ENCODE data around the gene CFAP410. TPM values are rescaled to one million over a fixed set of nuclear protein-coding genes. Genes with fewer than 3 reads are reported as not detected.
A peak's percentile ranks its signal among the peaks of the same experiment; 100 is the strongest.

Gene CFAP410
- total RNA-seq, 2 experiments from 2014 or later: 13.2 to 14.8 TPM

- H3K9me3 Mint-ChIP-seq: no peaks in the 10 kb centered on the region
- H3K4me1 Mint-ChIP-seq (ENCODE audit: low read depth): no peaks in the 10 kb centered on the region
- H3K4me3 Mint-ChIP-seq: no peak overlapping the region
- intact Hi-C loops (cut with micrococcal nuclease): loop anchor here (10.0 kb wide), 1 partner anchor 154 kb away; no protein-coding TSS in a partner anchor
- H3K27me3 Mint-ChIP-seq (ENCODE audit: low read depth): no peaks in the 10 kb centered on the region
- no peak for DNase-seq
- no peaks in the 10 kb centered on the region for H3K36me3 Mint-ChIP-seq (ENCODE audit: low read depth)
- H3K27ac Mint-ChIP-seq: no peak overlapping the region
- CTCF ChIA-PET: no interaction called here
Measured at GRCh38 chr21:44331209-44331608, 8.0 kb downstream of the CFAP410 start.

- intact Hi-C loops (cut with micrococcal nuclease): loop anchor here (10.0 kb wide), 1 partner anchor 154 kb away; no protein-coding TSS in a partner anchor
- no peaks in the 10 kb centered on the region for H3K27me3 Mint-ChIP-seq (ENCODE audit: low read depth)
- H3K27ac Mint-ChIP-seq: no peak overlapping the region
- CTCF ChIA-PET: no interaction called here
- no peaks in the 10 kb centered on the region for H3K9me3 Mint-ChIP-seq
- H3K4me3 Mint-ChIP-seq: no peak overlapping the region
- no peaks in the 10 kb centered on the region for H3K36me3 Mint-ChIP-seq (ENCODE audit: low read depth)
- DNase-seq: no peak
- no peaks in the 10 kb centered on the region for H3K4me1 Mint-ChIP-seq (ENCODE audit: low read depth)
Measured at GRCh38 chr21:44330698-44331097, 8.5 kb downstream of the CFAP410 start.

DNA sequence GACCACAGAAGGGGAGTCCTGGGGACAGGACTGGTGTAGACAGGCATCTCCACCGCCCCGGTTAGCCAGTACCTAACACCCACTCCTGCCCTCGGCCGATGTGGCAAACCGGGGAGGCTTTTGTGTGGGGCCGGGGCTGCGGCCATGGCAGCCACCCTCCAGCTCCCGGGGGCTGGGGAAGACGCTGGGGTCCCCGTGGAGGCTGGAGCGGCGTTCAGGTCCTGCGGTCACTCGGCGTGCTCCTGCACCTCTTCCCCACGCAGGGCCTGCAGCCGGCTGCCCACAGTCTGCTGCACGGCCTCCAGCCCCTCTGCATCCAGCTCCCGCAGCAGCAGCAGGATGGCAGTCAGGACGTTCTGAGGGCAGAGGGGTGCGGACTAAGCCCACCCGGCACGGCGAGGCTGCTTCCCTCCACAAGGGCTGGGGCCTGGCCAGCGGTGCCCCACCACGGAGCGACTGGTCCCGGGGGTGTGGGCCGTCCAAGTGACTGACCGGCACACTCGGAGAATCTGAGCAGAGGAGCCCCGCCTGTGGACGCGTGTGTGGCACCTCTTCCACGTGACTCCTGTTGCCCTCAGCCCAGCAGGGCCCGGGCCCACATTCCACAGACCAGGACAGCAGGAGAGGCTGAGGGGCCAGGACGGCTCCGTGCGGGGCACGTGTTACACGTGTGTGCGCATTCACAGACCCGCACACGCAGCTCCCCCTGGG is 9.1 kb downstream of the CFAP410 start:
- no peaks in the 10 kb centered on the region for H3K36me3 Mint-ChIP-seq (ENCODE audit: low read depth)
- intact Hi-C loops (cut with micrococcal nuclease): loop anchor here (10.0 kb wide), 1 partner anchor 155 kb away; no protein-coding TSS in a partner anchor
- H3K27me3 Mint-ChIP-seq (ENCODE audit: low read depth): no peaks in the 10 kb centered on the region
- H3K4me1 Mint-ChIP-seq (ENCODE audit: low read depth): no peaks in the 10 kb centered on the region
- no peak overlapping the region for H3K4me3 Mint-ChIP-seq
- CTCF ChIA-PET: no interaction called here
- H3K27ac Mint-ChIP-seq: no peak overlapping the region
- DNase-seq: no peak
- H3K9me3 Mint-ChIP-seq: no peaks in the 10 kb centered on the region

DNA sequence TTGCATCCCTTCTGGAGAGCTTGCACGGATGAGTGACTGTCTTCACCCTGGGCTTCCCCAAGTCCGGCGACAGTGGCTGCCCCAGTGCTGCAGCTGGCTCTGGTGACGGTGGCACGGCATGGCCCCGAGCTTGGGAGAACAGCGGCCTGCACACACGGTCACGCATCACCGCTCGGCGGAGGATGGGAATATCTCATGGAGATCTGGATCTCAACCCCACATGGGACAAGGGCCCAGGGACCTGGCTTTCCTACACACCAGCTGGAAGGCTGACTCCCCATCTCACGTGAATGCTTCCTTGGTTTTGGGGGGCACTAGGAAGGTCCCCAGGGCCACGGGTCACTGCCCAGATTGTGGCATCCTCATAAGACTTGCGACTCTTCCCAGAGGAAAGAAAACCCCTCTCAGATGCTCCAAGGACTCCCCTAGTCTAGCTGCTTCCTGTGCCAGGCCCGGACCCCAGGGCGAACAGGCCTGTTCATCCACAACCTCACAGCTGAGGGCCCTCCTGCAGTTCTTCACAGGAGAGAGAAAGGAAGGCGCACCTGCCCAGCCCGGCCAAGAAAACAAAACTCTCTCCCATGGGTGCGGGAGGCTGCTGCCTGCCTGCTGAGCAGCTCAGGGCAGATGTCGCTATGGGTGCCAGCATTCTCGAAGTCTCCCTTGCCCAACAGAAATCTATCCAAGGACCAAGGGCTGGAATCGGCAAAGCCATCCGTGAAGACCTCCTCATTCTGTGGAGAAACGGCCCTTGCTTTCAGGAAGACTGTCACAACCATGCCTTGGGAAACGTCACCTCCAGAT is 9.9 kb downstream of the CFAP410 start:
- no peaks in the 10 kb centered on the region for H3K9me3 Mint-ChIP-seq
- intact Hi-C loops (cut with micrococcal nuclease): no loop called here
- CTCF ChIA-PET: no interaction called here

DNA sequence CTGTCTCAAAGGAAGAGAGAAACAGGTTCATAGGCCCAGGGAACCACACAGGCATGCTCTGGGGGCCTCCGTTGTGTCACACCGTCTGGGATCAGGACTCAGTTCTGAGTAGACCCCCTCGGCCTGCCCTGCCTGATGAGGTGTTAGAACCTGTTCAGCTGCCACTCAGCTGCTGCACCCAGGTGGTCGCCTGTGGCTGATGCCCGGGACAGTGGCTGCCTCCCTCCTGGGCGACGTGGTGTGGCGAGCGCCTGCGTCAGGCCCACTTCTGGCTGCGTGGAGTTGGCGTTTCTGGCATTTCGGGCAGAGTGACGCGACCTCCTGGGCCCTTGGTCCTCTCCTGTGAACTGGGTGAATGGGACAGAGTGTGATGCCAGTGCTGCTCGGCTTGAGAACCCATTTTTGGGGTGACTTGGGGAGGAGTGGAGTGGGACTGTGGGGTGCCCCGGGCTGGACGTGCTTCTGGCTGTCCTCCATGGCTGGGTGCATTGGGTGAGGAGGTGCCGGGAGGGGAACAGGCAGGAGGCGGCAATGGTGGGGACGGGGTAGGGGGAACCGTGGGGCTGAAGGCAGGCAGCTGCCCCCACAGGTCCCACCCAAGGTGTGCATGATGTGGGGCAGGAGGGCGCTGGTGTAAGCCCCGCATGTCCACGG is 10.8 kb downstream of the CFAP410 start:
- Mint-ChIP-seq H3K27me3 (ENCODE audit: low read depth) (no peaks in the 10 kb centered on the region), H3K4me3 (no peak overlapping the region), H3K4me1 (ENCODE audit: low read depth) (no peaks in the 10 kb centered on the region), H3K27ac (no peak overlapping the region), H3K9me3 (no peaks in the 10 kb centered on the region), H3K36me3 (ENCODE audit: low read depth) (no peaks in the 10 kb centered on the region)
- no peak for DNase-seq
- intact Hi-C loops (cut with micrococcal nuclease): no loop called here
- CTCF ChIA-PET: no interaction called here

More for the DNA sequence above, 9.9 kb downstream of the CFAP410 start:
- H3K4me1 Mint-ChIP-seq (ENCODE audit: low read depth): no peaks in the 10 kb centered on the region
- peak overlapping the region; percentile 41 for H3K27ac Mint-ChIP-seq
- no peaks in the 10 kb centered on the region for H3K36me3 Mint-ChIP-seq (ENCODE audit: low read depth)
- H3K4me3 Mint-ChIP-seq: no peak overlapping the region
- DNase-seq: no peak
- H3K27me3 Mint-ChIP-seq (ENCODE audit: low read depth): no peaks in the 10 kb centered on the region

GRCh38 chr21:44327603-44327974 is 11.6 kb downstream of the CFAP410 start:
- Mint-ChIP-seq H3K4me3 (no peak overlapping the region), H3K4me1 (ENCODE audit: low read depth) (no peaks in the 10 kb centered on the region), H3K36me3 (ENCODE audit: low read depth) (peaks cover 2% of the 10 kb centered on the region), H3K27me3 (ENCODE audit: low read depth) (no peaks in the 10 kb centered on the region), H3K9me3 (no peaks in the 10 kb centered on the region), H3K27ac (no peak overlapping the region)
- DNase-seq: no peak
- intact Hi-C loops (cut with micrococcal nuclease): no loop called here
- CTCF ChIA-PET: no interaction called here

DNA sequence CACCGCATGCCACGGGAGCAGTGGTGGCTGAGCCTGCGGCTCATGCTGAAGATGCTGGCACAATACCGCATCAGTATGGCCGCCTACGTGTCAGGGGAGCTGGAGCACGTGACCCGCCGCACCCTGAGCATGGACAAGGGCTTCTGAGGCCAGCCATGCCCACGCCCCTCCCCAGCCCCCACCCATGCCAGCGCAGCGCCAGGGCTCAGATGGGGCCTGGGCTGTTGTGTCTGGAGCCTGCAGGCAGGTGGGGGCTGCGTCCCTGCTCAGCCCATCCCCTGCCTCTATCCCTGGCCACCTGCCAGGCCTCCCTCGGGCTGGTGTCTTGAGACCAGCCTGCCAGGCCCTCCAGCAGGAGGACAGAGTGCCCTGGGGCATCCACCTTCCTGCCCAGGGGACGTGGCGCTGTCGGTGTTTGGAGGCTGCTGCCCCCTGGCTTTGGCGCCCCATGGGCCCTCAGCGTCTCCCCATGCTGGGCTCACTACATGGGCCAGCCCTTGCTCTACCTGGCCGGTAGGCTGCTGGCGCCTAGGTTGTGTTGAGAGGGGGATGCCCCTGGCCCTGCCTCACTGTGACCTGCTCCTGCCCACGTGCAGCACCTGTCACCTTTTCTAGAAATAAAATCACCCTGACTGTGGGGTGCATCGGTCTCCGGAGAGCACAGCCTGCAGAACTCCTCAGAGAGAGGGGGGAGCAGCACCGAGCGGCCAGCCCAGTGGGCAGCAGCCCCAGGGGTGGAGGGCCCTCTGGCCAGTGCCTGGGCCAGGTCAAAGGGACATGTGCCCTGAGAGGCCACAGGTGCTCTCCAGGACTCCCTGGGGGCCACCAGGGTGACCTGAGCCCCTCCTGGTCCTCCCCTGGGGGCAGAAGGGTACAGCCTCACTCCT is 12.2 kb downstream of the CFAP410 start:
- no peaks in the 10 kb centered on the region for H3K9me3 Mint-ChIP-seq
- DNase-seq: no peak
- H3K27me3 Mint-ChIP-seq (ENCODE audit: low read depth): no peaks in the 10 kb centered on the region
- H3K36me3 Mint-ChIP-seq (ENCODE audit: low read depth): peaks cover 2% of the 10 kb centered on the region
- no peaks in the 10 kb centered on the region for H3K4me1 Mint-ChIP-seq (ENCODE audit: low read depth)
- H3K27ac Mint-ChIP-seq: no peak overlapping the region
- intact Hi-C loops (cut with micrococcal nuclease): no loop called here
- CTCF ChIA-PET: no interaction called here
- no peak overlapping the region for H3K4me3 Mint-ChIP-seq

GRCh38 chr21:44326272-44326647 is 12.9 kb downstream of the CFAP410 start:
- H3K4me1 Mint-ChIP-seq (ENCODE audit: low read depth): no peaks in the 10 kb centered on the region
- no peaks in the 10 kb centered on the region for H3K9me3 Mint-ChIP-seq
- no peak for DNase-seq
- no peaks in the 10 kb centered on the region for H3K27me3 Mint-ChIP-seq (ENCODE audit: low read depth)
- H3K36me3 Mint-ChIP-seq (ENCODE audit: low read depth): peaks cover 2% of the 10 kb centered on the region
- CTCF ChIA-PET: no interaction called here
- no peak overlapping the region for H3K27ac Mint-ChIP-seq
- intact Hi-C loops (cut with micrococcal nuclease): no loop called here
- H3K4me3 Mint-ChIP-seq: no peak overlapping the region

DNA sequence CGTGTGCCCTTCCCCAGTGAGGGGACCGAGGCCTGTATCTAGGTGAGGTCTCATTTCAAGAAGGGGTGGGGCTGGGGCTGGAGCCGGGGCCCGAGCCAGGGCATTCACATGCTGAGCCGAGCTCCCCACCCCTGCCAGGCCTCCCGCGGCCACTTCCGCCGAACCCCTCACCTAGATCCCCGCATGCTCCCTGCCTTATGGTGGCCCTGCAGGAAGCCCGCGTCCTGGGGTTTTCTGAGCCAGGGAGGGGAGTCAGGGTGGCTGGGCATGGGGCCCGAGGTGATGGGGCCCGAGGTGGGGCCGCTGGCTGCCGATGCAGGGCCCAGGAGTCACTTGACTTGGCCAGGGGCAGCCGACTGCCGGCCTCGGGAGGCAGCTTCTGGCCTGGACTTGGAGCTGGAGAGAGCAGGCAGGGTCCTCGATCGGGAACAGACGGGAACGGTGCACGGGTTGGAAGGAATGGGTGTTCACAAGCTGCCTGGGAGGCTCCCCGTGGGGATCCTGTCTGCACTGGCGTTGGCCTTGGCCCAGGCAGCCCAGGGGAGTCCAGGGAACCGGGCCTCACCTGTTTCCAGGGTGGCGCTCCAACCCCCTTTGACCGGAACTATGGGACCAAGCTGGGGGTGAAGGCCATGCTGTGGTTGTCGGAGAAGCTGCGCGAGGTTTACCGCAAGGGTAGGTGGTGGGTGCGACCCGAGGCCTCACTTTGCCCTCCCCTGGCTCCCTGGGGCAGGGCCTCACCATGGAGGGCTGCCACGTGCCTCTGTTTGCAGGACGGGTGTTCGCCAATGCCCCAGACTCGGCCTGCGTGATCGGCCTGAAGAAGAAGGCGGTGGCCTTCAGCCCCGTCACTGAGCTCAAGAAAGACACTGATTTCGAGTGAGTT is 13.6 kb downstream of the CFAP410 start:
- no peaks in the 10 kb centered on the region for H3K27me3 Mint-ChIP-seq (ENCODE audit: low read depth)
- no peak overlapping the region for H3K4me3 Mint-ChIP-seq
- DNase-seq: no peak
- H3K27ac Mint-ChIP-seq: no peak overlapping the region
- intact Hi-C loops (cut with micrococcal nuclease): no loop called here
- H3K4me1 Mint-ChIP-seq (ENCODE audit: low read depth): no peaks in the 10 kb centered on the region
- no peaks in the 10 kb centered on the region for H3K9me3 Mint-ChIP-seq
- CTCF ChIA-PET: no interaction called here
- H3K36me3 Mint-ChIP-seq (ENCODE audit: low read depth): peaks cover 2% of the 10 kb centered on the region

- CTCF ChIA-PET: no interaction called here
- Mint-ChIP-seq H3K36me3 (ENCODE audit: low read depth) (peaks cover 2% of the 10 kb centered on the region), H3K4me3 (no peak overlapping the region)
Measured at GRCh38 chr21:44324854-44325107, 14.4 kb downstream of the CFAP410 start.

DNA sequence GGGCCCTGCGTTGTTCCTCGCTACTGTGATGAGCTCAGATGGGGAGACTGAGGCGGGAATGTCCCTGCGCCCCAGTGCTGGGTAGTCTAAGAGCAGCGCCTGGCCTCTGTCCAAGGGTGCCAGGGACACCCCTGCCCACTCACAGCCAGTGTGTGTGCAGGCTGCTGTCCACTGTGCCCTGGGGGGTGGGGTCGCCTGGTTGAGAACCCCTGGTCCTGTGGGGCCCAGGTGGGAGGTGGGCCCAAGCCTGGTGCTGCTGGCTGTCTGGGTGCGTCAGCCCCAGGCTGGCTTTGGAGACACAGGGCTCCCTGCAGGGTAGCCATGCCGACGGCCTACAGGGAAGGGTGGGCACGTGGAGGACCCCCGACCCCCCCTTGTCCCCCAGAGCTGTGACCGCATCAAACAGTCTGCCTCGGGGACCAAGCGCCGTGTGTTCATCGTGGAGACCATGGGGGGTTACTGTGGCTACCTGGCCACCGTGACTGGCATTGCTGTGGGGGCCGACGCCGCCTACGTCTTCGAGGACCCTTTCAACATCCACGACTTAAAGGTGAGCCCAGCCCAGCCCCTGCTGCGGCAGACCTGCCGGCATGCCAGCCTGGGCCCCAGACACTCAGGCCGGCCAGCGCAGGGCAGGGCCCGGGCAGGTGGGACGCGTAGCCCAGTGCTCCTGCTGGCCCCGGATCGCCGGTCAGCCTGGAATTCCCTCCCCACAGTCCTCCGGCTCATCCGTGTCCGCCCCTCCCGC is 14.9 kb downstream of the CFAP410 start:
- no peaks in the 10 kb centered on the region for H3K9me3 Mint-ChIP-seq
- H3K36me3 Mint-ChIP-seq (ENCODE audit: low read depth): peaks cover 2% of the 10 kb centered on the region
- no peaks in the 10 kb centered on the region for H3K27me3 Mint-ChIP-seq (ENCODE audit: low read depth)
- no peak overlapping the region for H3K4me3 Mint-ChIP-seq
- intact Hi-C loops (cut with micrococcal nuclease): no loop called here
- CTCF ChIA-PET: no interaction called here
- H3K27ac Mint-ChIP-seq: no peak overlapping the region
- DNase-seq: no peak
- no peaks in the 10 kb centered on the region for H3K4me1 Mint-ChIP-seq (ENCODE audit: low read depth)

More at GRCh38 chr21:44324854-44325107, 14.4 kb downstream of the CFAP410 start:
- no peak overlapping the region for H3K27ac Mint-ChIP-seq
- H3K27me3 Mint-ChIP-seq (ENCODE audit: low read depth): no peaks in the 10 kb centered on the region
- no peaks in the 10 kb centered on the region for H3K9me3 Mint-ChIP-seq
- DNase-seq: no peak
- intact Hi-C loops (cut with micrococcal nuclease): no loop called here
- H3K4me1 Mint-ChIP-seq (ENCODE audit: low read depth): no peaks in the 10 kb centered on the region

All from activated naive CD4-positive, alpha-beta T cell treated with anti-CD3 and anti-CD28 coated beads for 36 hours (primary cell).